ENCODE data around the gene ACSL6. TPM values are rescaled to one million over a fixed set of nuclear protein-coding genes. Genes with fewer than 3 reads are reported as not detected.

Gene ACSL6
- total RNA-seq, 1 donor from 2014 or later: 3.1 TPM

GRCh38 chr5:131968396-131968954 is 43.0 kb downstream of the ACSL6 start:
- no peak overlapping the region for H3K9ac ChIP-seq (ENCODE audit: low read depth in 1 of 3, low read length in 3 of 3)
- H3K27me3 ChIP-seq (ENCODE audit: control insufficient read depth in 3 of 3, insufficient read depth in 3 of 3, low read length in 3 of 3): no peaks in the 10 kb centered on the region
- H3K4me1 ChIP-seq (ENCODE audit: control insufficient read depth in 3 of 3, insufficient read depth in 3 of 3, low read length in 3 of 3): no peaks in the 10 kb centered on the region
- H3K4me3 ChIP-seq (ENCODE audit: low read length in 3 of 3): no peak overlapping the region
- no peak overlapping the region for H3K27ac ChIP-seq (ENCODE audit: low read depth, low read length)
- H3K36me3 ChIP-seq (ENCODE audit: control insufficient read depth in 3 of 3, insufficient read depth in 3 of 3, low read length in 3 of 3): peaks cover 0 to 7% (median 0%) of the 10 kb centered on the region in 3 donors
- H3K9me3 ChIP-seq (ENCODE audit: control insufficient read depth in 3 of 3, low read length in 3 of 3): no peaks in the 10 kb centered on the region

GRCh38 chr5:131966551-131966950 is 44.9 kb downstream of the ACSL6 start:
- Histone ChIP-seq H3K4me3 (ENCODE audit: low read length in 3 of 3) (no peak overlapping the region), H3K27ac (ENCODE audit: low read depth, low read length) (no peak overlapping the region), H3K9me3 (ENCODE audit: control insufficient read depth in 3 of 3, low read length in 3 of 3) (no peaks in the 10 kb centered on the region), H3K36me3 (ENCODE audit: control insufficient read depth in 3 of 3, insufficient read depth in 3 of 3, low read length in 3 of 3) (peaks cover 0 to 6% (median 0%) of the 10 kb centered on the region in 3 donors), H3K9ac (ENCODE audit: low read depth in 1 of 3, low read length in 3 of 3) (no peak overlapping the region), H3K27me3 (ENCODE audit: control insufficient read depth in 3 of 3, insufficient read depth in 3 of 3, low read length in 3 of 3) (no peaks in the 10 kb centered on the region), H3K4me1 (ENCODE audit: control insufficient read depth in 3 of 3, insufficient read depth in 3 of 3, low read length in 3 of 3) (no peaks in the 10 kb centered on the region)

GRCh38 chr5:131965826-131966415 is 45.5 kb downstream of the ACSL6 start:
- no peaks in the 10 kb centered on the region for H3K27me3 ChIP-seq (ENCODE audit: control insufficient read depth in 3 of 3, insufficient read depth in 3 of 3, low read length in 3 of 3)
- H3K27ac ChIP-seq (ENCODE audit: low read depth, low read length): no peak overlapping the region
- H3K9me3 ChIP-seq (ENCODE audit: control insufficient read depth in 3 of 3, low read length in 3 of 3): no peaks in the 10 kb centered on the region
- H3K4me1 ChIP-seq (ENCODE audit: control insufficient read depth in 3 of 3, insufficient read depth in 3 of 3, low read length in 3 of 3): no peaks in the 10 kb centered on the region
- peaks cover 0 to 6% (median 0%) of the 10 kb centered on the region in 3 donors for H3K36me3 ChIP-seq (ENCODE audit: control insufficient read depth in 3 of 3, insufficient read depth in 3 of 3, low read length in 3 of 3)
- no peak overlapping the region for H3K9ac ChIP-seq (ENCODE audit: low read depth in 1 of 3, low read length in 3 of 3)
- no peak overlapping the region for H3K4me3 ChIP-seq (ENCODE audit: low read length in 3 of 3)

- Histone ChIP-seq H3K4me3 (ENCODE audit: low read length in 3 of 3) (no peak overlapping the region), H3K9me3 (ENCODE audit: control insufficient read depth in 3 of 3, low read length in 3 of 3) (no peaks in the 10 kb centered on the region), H3K36me3 (ENCODE audit: control insufficient read depth in 3 of 3, insufficient read depth in 3 of 3, low read length in 3 of 3) (peaks cover 0 to 2% (median 0%) of the 10 kb centered on the region in 3 donors), H3K4me1 (ENCODE audit: control insufficient read depth in 3 of 3, insufficient read depth in 3 of 3, low read length in 3 of 3) (no peaks in the 10 kb centered on the region), H3K27ac (ENCODE audit: low read depth, low read length) (no peak overlapping the region), H3K27me3 (ENCODE audit: control insufficient read depth in 3 of 3, insufficient read depth in 3 of 3, low read length in 3 of 3) (no peaks in the 10 kb centered on the region), H3K9ac (ENCODE audit: low read depth in 1 of 3, low read length in 3 of 3) (no peak overlapping the region)
Measured at GRCh38 chr5:131959906-131960305, 51.6 kb downstream of the ACSL6 start.

GRCh38 chr5:131959136-131959535 is 52.3 kb downstream of the ACSL6 start:
- Histone ChIP-seq H3K4me3 (ENCODE audit: low read length in 3 of 3) (no peak overlapping the region), H3K4me1 (ENCODE audit: control insufficient read depth in 3 of 3, insufficient read depth in 3 of 3, low read length in 3 of 3) (no peaks in the 10 kb centered on the region), H3K9ac (ENCODE audit: low read depth in 1 of 3, low read length in 3 of 3) (no peak overlapping the region), H3K9me3 (ENCODE audit: control insufficient read depth in 3 of 3, low read length in 3 of 3) (no peaks in the 10 kb centered on the region), H3K27ac (ENCODE audit: low read depth, low read length) (no peak overlapping the region), H3K36me3 (ENCODE audit: control insufficient read depth in 3 of 3, insufficient read depth in 3 of 3, low read length in 3 of 3) (peaks cover 0 to 6% (median 0%) of the 10 kb centered on the region in 3 donors), H3K27me3 (ENCODE audit: control insufficient read depth in 3 of 3, insufficient read depth in 3 of 3, low read length in 3 of 3) (no peaks in the 10 kb centered on the region)

GRCh38 chr5:131957721-131958441 is 53.6 kb downstream of the ACSL6 start:
- Histone ChIP-seq H3K9me3 (ENCODE audit: control insufficient read depth in 3 of 3, low read length in 3 of 3) (no peaks in the 10 kb centered on the region), H3K4me1 (ENCODE audit: control insufficient read depth in 3 of 3, insufficient read depth in 3 of 3, low read length in 3 of 3) (no peaks in the 10 kb centered on the region), H3K9ac (ENCODE audit: low read depth in 1 of 3, low read length in 3 of 3) (no peak overlapping the region), H3K27me3 (ENCODE audit: control insufficient read depth in 3 of 3, insufficient read depth in 3 of 3, low read length in 3 of 3) (no peaks in the 10 kb centered on the region), H3K4me3 (ENCODE audit: low read length in 3 of 3) (no peak overlapping the region), H3K27ac (ENCODE audit: low read depth, low read length) (no peak overlapping the region), H3K36me3 (ENCODE audit: control insufficient read depth in 3 of 3, insufficient read depth in 3 of 3, low read length in 3 of 3) (peaks cover 0 to 4% (median 0%) of the 10 kb centered on the region in 3 donors)

- Histone ChIP-seq H3K36me3 (ENCODE audit: control insufficient read depth in 3 of 3, insufficient read depth in 3 of 3, low read length in 3 of 3) (peaks cover 0 to 4% (median 0%) of the 10 kb centered on the region in 3 donors), H3K27me3 (ENCODE audit: control insufficient read depth in 3 of 3, insufficient read depth in 3 of 3, low read length in 3 of 3) (no peaks in the 10 kb centered on the region)
Measured at GRCh38 chr5:131953969-131954368, 57.5 kb downstream of the ACSL6 start.

GRCh38 chr5:131952301-131952857 is 59.1 kb downstream of the ACSL6 start:
- Histone ChIP-seq H3K4me3 (ENCODE audit: low read length in 3 of 3) (no peak overlapping the region), H3K36me3 (ENCODE audit: control insufficient read depth in 3 of 3, insufficient read depth in 3 of 3, low read length in 3 of 3) (peaks cover 0 to 4% (median 0%) of the 10 kb centered on the region in 3 donors), H3K9ac (ENCODE audit: low read depth in 1 of 3, low read length in 3 of 3) (no peak overlapping the region), H3K27ac (ENCODE audit: low read depth, low read length) (no peak overlapping the region), H3K4me1 (ENCODE audit: control insufficient read depth in 3 of 3, insufficient read depth in 3 of 3, low read length in 3 of 3) (no peaks in the 10 kb centered on the region), H3K9me3 (ENCODE audit: control insufficient read depth in 3 of 3, low read length in 3 of 3) (no peaks in the 10 kb centered on the region), H3K27me3 (ENCODE audit: control insufficient read depth in 3 of 3, insufficient read depth in 3 of 3, low read length in 3 of 3) (no peaks in the 10 kb centered on the region)

More at GRCh38 chr5:131953969-131954368, 57.5 kb downstream of the ACSL6 start:
- no peak overlapping the region for H3K9ac ChIP-seq (ENCODE audit: low read depth in 1 of 3, low read length in 3 of 3)
- H3K4me1 ChIP-seq (ENCODE audit: control insufficient read depth in 3 of 3, insufficient read depth in 3 of 3, low read length in 3 of 3): no peaks in the 10 kb centered on the region
- H3K27ac ChIP-seq (ENCODE audit: low read depth, low read length): no peak overlapping the region
- no peaks in the 10 kb centered on the region for H3K9me3 ChIP-seq (ENCODE audit: control insufficient read depth in 3 of 3, low read length in 3 of 3)
- no peak overlapping the region for H3K4me3 ChIP-seq (ENCODE audit: low read length in 3 of 3)

- no peak overlapping the region for H3K4me3 ChIP-seq (ENCODE audit: low read length in 3 of 3)
- H3K9me3 ChIP-seq (ENCODE audit: control insufficient read depth in 3 of 3, low read length in 3 of 3): no peaks in the 10 kb centered on the region
- no peak overlapping the region for H3K9ac ChIP-seq (ENCODE audit: low read depth in 1 of 3, low read length in 3 of 3)
- no peaks in the 10 kb centered on the region for H3K4me1 ChIP-seq (ENCODE audit: control insufficient read depth in 3 of 3, insufficient read depth in 3 of 3, low read length in 3 of 3)
- H3K36me3 ChIP-seq (ENCODE audit: control insufficient read depth in 3 of 3, insufficient read depth in 3 of 3, low read length in 3 of 3): peaks cover 0 to 4% (median 0%) of the 10 kb centered on the region in 3 donors
- no peak overlapping the region for H3K27ac ChIP-seq (ENCODE audit: low read depth, low read length)
- H3K27me3 ChIP-seq (ENCODE audit: control insufficient read depth in 3 of 3, insufficient read depth in 3 of 3, low read length in 3 of 3): no peaks in the 10 kb centered on the region
Measured at GRCh38 chr5:131950706-131951105, 60.8 kb downstream of the ACSL6 start.

GRCh38 chr5:131947445-131947844 is 64.0 kb downstream of the ACSL6 start:
- Histone ChIP-seq H3K27me3 (ENCODE audit: control insufficient read depth in 3 of 3, insufficient read depth in 3 of 3, low read length in 3 of 3) (no peaks in the 10 kb centered on the region), H3K36me3 (ENCODE audit: control insufficient read depth in 3 of 3, insufficient read depth in 3 of 3, low read length in 3 of 3) (no peaks in the 10 kb centered on the region), H3K9me3 (ENCODE audit: control insufficient read depth in 3 of 3, low read length in 3 of 3) (no peaks in the 10 kb centered on the region), H3K9ac (ENCODE audit: low read depth in 1 of 3, low read length in 3 of 3) (no peak overlapping the region), H3K4me3 (ENCODE audit: low read length in 3 of 3) (no peak overlapping the region), H3K27ac (ENCODE audit: low read depth, low read length) (no peak overlapping the region), H3K4me1 (ENCODE audit: control insufficient read depth in 3 of 3, insufficient read depth in 3 of 3, low read length in 3 of 3) (no peaks in the 10 kb centered on the region)

Data from skeletal muscle tissue (tissue), 4 donors.